Hematopoietic multipotent progenitor cell treated with erythropoietin and hydrocortisone succinate and interleukin-3 and kit ligand, for 6 days (in vitro differentiated cells): ENCODE measurements around the gene MEGF9.
A peak's percentile ranks its signal among the peaks of the same experiment; 100 is the strongest.

Source experiments
- DNase-seq: peaks from one replicate; pipeline ENCODE4 v3.0.0-alpha.2; 2015

MEGF9 gene

GRCh38 chr9:120730654-120731514 is 16.6 kb upstream of the MEGF9 start:
- no peak for DNase-seq

GRCh38 chr9:120729791-120730241 is 15.5 kb upstream of the MEGF9 start:
- DNase-seq: no peak

DNA sequence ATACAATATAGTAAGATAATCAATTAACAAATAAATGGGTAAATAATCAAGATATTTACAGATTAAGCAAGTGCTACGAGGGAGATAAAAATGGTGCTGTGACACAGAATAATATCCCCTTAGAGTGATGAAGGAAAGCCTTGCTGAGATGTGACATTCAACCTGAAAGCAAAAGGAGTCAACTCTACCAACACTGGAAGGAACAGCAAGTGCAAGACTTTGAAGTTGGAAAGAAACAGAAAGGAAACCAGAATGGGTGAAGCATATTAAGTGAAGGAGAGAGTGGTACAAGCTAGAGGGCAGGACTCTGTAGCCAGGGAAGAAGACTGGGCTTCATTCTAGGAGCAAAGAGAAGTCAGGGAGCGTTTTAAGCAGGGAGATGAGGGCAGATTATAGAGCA is 12.2 kb upstream of the MEGF9 start:
- no peak for DNase-seq

DNA sequence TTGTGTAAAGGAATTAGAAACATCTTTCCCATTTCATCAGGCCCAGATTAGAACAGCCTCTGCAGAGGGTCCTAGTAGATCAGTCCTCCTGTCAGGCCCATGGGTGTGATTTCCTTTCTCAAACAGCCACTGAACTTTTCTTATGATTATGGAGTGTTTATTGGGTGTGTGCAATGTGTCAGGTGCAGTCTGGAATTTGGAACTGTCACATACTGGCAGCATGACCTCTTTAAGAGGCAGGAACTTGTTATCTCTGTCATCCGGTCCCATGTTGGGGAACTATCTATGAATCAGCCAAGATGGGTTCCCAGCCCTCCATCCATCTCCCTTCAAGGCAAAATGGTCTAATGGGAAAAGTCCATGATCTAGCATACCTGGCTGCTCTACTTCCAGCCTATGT is 11.6 kb upstream of the MEGF9 start:
- DNase-seq: no peak

- peak; percentile 92 for DNase-seq
Measured at GRCh38 chr9:120724757-120725400, 10.6 kb upstream of the MEGF9 start.

GRCh38 chr9:120723565-120723964 is 9.3 kb upstream of the MEGF9 start:
- DNase-seq: no peak

- no peak for DNase-seq
Measured at GRCh38 chr9:120720404-120720803, 6.1 kb upstream of the MEGF9 start.

DNA sequence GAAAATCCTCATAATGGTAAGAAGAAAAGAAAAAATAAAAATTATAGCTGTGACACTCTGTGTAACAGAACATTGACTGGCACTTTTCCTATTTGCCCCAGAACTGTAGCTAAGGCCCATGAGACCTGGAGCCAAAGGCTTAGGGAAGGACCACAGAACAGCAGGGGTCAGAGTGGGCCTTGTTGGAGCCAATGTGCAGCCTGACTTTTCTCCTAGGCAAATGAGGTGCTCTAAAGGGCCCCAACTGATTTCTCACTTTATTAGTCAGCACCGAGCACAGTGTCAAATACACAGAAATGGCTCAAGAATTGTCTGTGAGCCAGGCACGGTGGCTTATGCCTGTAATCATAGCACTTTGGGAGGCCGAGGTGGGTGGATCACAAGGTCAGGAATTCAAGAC is 4.0 kb upstream of the MEGF9 start:
- DNase-seq: no peak

- no peak for DNase-seq
Measured at GRCh38 chr9:120717176-120717575, 2.9 kb upstream of the MEGF9 start.

GRCh38 chr9:120716483-120716882 is 2.2 kb upstream of the MEGF9 start:
- DNase-seq: no peak

DNA sequence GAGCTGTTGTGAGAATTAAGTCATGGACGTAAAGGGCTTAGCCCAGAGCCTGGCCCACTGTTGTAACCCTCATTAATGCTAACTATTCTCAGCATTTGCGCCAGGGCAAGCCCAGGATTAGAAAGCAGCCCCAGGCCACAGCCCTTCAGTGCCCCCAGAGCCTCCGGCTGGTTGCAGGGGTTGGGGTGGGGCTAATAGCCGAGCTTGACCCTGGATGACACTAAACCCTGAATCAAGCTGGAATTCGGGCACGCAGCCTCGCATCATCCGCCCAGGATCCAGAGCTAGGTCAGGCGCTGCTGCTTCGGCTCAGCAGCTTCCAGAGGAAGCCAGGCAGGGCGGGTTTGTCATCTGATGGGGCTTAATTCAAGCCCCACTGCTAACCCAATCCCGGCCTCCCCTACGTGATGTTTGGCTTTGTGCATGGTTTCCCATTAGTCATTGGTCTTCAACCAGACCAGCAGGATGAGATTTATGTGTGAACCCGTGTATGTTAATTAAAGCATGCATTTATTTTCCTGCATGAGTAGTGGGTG is 1.2 kb upstream of the MEGF9 start:
- DNase-seq: no peak

DNA sequence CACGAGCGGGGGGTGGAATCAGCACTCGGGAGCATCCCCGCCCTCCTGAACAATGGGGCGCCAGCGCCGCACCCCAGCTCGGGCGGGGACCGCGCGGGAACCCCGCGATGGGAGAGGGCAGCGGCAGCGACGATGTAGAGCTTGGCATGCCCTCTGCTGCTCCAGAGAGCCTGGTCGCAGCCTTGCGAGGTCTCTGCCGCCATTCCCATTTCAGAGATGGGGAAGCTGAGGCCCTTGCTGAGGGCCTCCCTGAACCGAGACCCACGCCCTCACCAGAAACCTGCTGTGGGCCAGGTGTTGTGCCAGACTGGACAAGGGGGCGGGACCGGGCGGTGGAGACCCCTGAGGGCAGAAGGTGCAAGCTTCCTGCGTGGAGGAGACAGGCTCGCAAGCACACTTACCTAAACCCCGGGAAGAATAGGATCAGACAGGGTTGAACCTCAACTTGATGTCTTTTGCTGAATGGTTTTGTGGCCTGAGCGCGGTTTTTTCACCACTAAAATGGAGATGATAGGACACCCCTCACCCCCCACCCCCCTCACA is 647 bp upstream of the MEGF9 start:
- DNase-seq: no peak

DNA sequence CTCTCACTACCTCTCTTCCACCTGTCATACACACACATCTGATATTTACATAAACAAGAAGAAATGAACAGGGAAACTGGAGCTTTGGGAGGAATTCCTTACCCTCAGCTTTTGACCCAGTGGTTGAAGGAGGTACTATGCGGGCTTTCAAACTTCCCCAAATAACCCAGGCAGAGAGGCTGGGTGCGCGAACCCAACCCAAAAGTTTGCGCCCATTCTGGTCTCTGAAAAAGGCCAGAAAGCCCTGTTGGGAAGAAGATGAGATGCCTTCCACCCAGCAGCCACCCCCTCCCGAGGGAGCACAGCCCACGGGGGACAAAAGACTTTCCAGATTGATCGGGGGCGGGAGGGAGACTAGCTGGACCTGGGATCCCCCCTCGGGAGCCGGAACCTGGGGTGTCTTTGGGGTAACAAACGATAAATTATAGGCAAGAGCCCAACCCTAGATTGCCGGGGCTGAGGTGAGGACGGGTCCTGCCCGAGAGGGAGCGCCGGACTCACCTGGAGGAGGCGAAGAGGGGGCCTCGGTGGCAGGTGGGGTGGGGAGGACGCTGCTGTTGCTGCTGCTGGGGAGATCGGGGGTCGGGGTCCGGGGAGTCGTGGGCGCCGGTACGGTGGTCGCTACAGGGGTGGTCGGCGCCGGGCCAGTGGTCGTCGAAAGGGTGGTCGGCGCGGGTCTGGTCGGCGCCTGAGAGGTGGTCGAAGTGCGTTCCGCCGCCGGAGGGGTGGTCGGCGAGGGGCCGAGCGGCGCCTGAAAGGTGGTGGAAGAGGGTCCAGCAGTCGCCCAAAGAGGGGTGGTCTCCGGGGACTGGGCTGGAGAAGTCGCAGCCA is 798 bp downstream of the MEGF9 start:
- DNase-seq: peak; percentile 61

DNA sequence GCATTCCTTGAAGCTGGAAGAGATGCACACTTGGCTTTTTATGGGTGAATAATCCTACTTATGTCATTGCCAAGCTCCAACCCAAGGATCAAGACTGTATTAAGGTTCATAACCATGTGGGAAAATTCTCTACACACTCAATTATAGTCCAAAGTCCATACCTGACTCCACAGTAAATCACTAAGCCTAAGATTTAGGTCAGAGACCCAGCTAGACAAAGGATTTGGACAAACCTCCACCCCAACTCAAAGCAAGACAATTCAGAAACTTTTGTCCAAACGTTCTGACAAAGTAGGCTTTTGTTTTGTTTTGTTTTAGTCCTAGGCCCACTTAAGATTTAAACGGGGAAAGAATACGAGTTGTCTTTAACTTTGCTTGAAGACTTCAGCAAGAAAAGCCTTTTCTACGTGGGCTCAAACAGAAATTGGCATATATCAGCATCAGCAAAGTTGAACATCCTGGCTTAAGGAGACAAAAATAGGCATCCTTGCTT is 1.7 kb downstream of the MEGF9 start:
- no peak for DNase-seq

- peak; percentile 37 for DNase-seq
Measured at GRCh38 chr9:120711841-120712538, 2.3 kb downstream of the MEGF9 start.

DNA sequence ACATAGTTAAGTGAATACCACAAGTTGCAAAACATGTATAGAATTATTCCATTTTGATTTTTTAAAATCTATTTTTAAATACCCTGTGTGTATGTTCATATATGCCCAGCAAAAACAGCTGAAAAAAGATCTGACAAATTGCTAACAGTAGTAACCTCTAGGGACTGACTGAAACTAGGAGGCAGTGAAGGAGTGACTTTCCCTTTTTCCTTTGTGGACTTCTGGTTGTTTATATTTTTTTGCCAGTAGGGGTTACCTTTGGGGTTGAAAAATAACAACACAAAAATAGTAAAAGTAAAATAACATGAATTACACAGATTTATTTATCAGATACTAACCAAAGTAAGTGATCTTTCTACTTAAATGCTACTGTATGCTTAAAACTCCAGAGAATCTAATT is 2.9 kb downstream of the MEGF9 start:
- DNase-seq: peak; percentile 38

DNA sequence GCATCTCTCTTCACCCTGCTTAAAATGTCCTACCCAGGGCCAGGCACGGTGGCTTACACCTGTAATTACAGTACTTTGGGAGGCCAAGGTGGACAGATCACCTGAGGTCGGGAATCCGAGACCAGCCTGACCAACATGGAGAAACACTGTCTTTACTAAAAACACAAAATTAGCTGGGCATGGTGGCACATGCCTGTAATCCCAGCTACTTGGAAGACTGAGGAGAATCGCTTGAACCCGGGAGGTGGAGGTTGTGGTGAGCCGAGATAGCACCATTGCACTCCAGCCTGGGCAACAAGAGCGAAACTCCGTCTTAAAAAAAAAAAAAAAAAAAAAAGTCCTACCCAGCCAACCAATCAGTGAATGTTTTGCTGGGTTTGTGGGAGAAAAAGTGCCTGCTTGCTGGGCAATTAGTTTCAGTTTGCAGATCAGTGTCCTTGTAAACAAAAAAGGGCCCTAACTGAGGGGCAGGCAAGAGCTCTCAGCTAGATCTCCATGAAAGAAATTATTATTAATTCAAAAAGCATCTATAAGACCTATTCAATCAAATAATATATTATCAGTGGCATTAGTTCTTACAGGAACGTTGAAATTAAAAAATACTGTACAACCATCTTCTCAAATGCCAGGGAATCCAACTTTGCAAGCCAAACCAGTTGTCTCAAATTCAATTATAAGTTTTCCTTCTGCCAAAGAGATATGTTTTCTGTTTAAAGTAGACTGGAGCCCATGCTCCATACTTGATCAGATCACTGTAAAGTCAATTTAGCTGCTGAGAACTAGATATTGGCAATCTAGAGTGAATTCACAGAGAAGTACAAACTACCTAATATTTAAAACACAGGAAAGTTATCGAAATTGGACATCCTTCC is 3.9 kb downstream of the MEGF9 start:
- DNase-seq: peak; percentile 92

DNA sequence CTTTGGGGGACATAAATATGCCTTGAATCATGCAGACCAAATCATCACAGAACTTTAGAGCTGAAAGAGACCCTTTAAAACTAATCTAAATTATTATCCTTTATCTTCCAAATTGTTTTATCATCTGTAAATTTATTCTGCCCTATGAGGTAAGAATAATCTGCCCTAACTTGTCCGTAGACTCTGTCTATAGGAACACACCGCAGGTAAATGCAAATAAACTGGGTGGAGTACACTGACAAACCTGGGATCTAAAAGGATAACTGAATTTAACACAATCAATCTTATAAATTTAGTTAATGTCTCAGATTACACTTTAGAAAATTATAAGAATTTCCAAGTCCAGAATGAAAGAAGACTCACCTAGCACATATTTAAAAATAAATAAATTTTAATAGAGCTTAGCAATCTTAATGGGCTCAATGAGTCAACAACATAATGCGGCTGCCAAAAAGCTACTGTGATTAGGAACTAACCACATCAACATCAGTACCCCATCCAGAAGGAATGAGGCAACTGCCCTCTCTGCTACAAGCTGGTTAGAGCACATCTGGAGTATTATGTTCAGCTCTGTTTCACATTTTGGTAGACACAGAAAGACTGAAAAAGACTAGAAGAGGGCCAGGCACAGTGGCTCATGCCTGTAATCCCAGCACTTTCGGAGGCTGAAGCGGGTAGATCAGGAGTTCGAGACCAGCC is 5.6 kb downstream of the MEGF9 start:
- DNase-seq: no peak

DNA sequence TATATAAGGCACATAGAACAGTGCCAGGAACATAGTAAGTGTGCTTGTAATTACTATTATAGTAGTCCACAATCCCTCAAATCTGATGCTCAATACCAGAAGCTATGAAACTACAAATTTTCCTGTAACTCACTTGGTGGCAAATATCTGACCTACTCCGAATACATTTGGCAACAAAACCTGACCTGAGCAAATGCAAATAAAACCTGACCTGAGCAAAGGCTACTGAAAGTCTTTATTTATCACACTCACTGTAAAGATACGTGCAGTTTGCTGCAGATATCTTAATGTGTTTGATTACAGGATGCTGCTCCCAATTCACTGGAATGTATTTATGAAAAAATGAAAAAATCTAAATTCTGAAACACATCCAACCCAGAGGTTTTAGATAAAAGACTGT is 7.1 kb downstream of the MEGF9 start:
- DNase-seq: no peak

- DNase-seq: no peak
Measured at GRCh38 chr9:120705174-120705573, 9.1 kb downstream of the MEGF9 start.
